Stimulated activated CD8-positive, alpha-beta memory T cell treated with anti-CD3 and anti-CD28 coated beads, Interleukin-12 subunit alpha, Interleukin-12 subunit beta, amount 100 ng/mL, for 24 hours (primary cell): ENCODE data around the gene SNX8.

Experiments used
- DNase-seq: peaks from one replicate; pipeline ENCODE4 v3.0.0-alpha.2; 2020; ENCODE audit errors: extremely low read depth

The SNX8 gene

GRCh38 chr7:2261611-2262010 is 52.6 kb downstream of the SNX8 start:
- no peak for DNase-seq

GRCh38 chr7:2260820-2261219 is 53.4 kb downstream of the SNX8 start:
- no peak for DNase-seq

GRCh38 chr7:2259480-2259879 is 54.8 kb downstream of the SNX8 start:
- no peak for DNase-seq

GRCh38 chr7:2258661-2259365 is 55.4 kb downstream of the SNX8 start:
- no peak for DNase-seq

- no peak for DNase-seq
These were observed 56.6 kb downstream of the SNX8 start for GRCh38 chr7:2257651-2258050.

GRCh38 chr7:2257046-2257551 is 57.1 kb downstream of the SNX8 start:
- DNase-seq: no peak

GRCh38 chr7:2256306-2257045 is 57.8 kb downstream of the SNX8 start:
- DNase-seq: no peak

GRCh38 chr7:2255145-2256139 is 58.8 kb downstream of the SNX8 start:
- no peak for DNase-seq

- no peak for DNase-seq
These were observed 59.7 kb downstream of the SNX8 start for GRCh38 chr7:2254429-2255144.

GRCh38 chr7:2253525-2254244 is 60.6 kb downstream of the SNX8 start:
- DNase-seq: no peak

GRCh38 chr7:2253021-2253420 is 61.2 kb downstream of the SNX8 start:
- DNase-seq: no peak

GRCh38 chr7:2251841-2252771 is 62.1 kb downstream of the SNX8 start:
- no peak for DNase-seq

- no peak for DNase-seq
These were observed 62.9 kb downstream of the SNX8 start for GRCh38 chr7:2251381-2251780.

- no peak for DNase-seq
These were observed 64.4 kb downstream of the SNX8 start for GRCh38 chr7:2249744-2250323.

GRCh38 chr7:2248984-2249694 is 65.1 kb downstream of the SNX8 start:
- no peak for DNase-seq

- DNase-seq: no peak
These were observed 66.9 kb downstream of the SNX8 start for GRCh38 chr7:2247141-2247995.

GRCh38 chr7:2245883-2246675 is 68.2 kb downstream of the SNX8 start:
- no peak for DNase-seq
